Left colon (tissue), 2 donors: ENCODE measurements around the gene PDE2A. TPM values are rescaled to one million over a fixed set of nuclear protein-coding genes. Genes with fewer than 3 reads are reported as not detected.

Source experiments
- ATAC-seq: fragments of 200-7000 bp; cut with Tn5 transposase; one replicate; pipeline ENCODE4 v1.9.1; 2020; ENCODE audit warnings: mild to moderate bottlenecking, moderate library complexity
- DNase-seq, 2 donors: peaks; one replicate each; pipeline ENCODE4 v3.0.0-alpha.2; 2020
- intact Hi-C, 2 donors: fragments of 100-400 bp; cut with DNase I in 1 of 2; cut with micrococcal nuclease in 1 of 2; formaldehyde crosslinking; loops; one replicate each; pipeline versions ENCODE4 v1.11.2 to v1.14.0; 2022; cut with DNase I, micrococcal nuclease
- total RNA-seq, 2 donors: library from RNA; stranded (reverse); fragmentation: NEBNext Ultra II Directional; extraction: Animal tissue kit (Norgen Biotek cat#: 25700); gene quantifications; one replicate each; pipeline ENCODE4 v1.2.1, GENCODE V29; 2021
- donor health status: DM: no; HTN: no; CAD: no.
- donor health status: DM: yes; HTN: yes; CAD: no.

Gene PDE2A
- total RNA-seq, 2 donors from 2014 or later, result 6.6 to 10.4 TPM

GRCh38 chr11:72671152-72672099, 2.8 kb downstream of the PDE2A start:
- DNase-seq (no peak), ATAC-seq (no peak)
- intact Hi-C loops, result no loop called here

GRCh38 chr11:72670041-72670440, 4.2 kb downstream of the PDE2A start:
- DNase-seq, result no peak
- no peak for ATAC-seq
- intact Hi-C loops, result no loop called here

GRCh38 chr11:72669527-72669926, 4.7 kb downstream of the PDE2A start:
- ATAC-seq (no peak), DNase-seq (no peak)
- intact Hi-C loops, result no loop called here

GRCh38 chr11:72668629-72669347, 5.4 kb downstream of the PDE2A start:
- intact Hi-C loops, result no loop called here
- ATAC-seq (no peak), DNase-seq (no peak)

GRCh38 chr11:72665911-72666472, 8.2 kb downstream of the PDE2A start:
- intact Hi-C loops, result no loop called here
- ATAC-seq (no peak), DNase-seq (no peak)

- intact Hi-C loops, result no loop called here
- ATAC-seq (no peak), DNase-seq (no peak)
Observed at GRCh38 chr11:72662036-72662435, 12.2 kb downstream of the PDE2A start.

- DNase-seq, result no peak
- no peak for ATAC-seq
- intact Hi-C loops, result no loop called here
Observed at GRCh38 chr11:72661486-72661885, 12.7 kb downstream of the PDE2A start.

- intact Hi-C loops, result no loop called here
- ATAC-seq (no peak), DNase-seq (no peak)
Observed at GRCh38 chr11:72658989-72659640, 15.1 kb downstream of the PDE2A start.

GRCh38 chr11:72657411-72658100, 16.7 kb downstream of the PDE2A start:
- DNase-seq, result no peak
- intact Hi-C loops, result no loop called here

GRCh38 chr11:72655896-72656464, 18.2 kb downstream of the PDE2A start:
- intact Hi-C loops, result no loop called here
- ATAC-seq (no peak), DNase-seq (no peak)

More at GRCh38 chr11:72657411-72658100, 16.7 kb downstream of the PDE2A start:
- ATAC-seq, result no peak

- intact Hi-C loops, result no loop called here
- ATAC-seq (no peak), DNase-seq (no peak)
Observed at GRCh38 chr11:72655014-72655413, 19.2 kb downstream of the PDE2A start.

GRCh38 chr11:72653649-72654048, 20.6 kb downstream of the PDE2A start:
- ATAC-seq (no peak), DNase-seq (no peak)
- intact Hi-C loops, result no loop called here

- no peak for DNase-seq
- ATAC-seq, result peak; percentile 31
- intact Hi-C loops, result no loop called here
Observed at GRCh38 chr11:72652873-72653630, 21.2 kb downstream of the PDE2A start.

GRCh38 chr11:72652133-72652532, 22.1 kb downstream of the PDE2A start:
- no peak for DNase-seq
- intact Hi-C loops, result no loop called here
- no peak for ATAC-seq

- DNase-seq, result no peak
- intact Hi-C loops, result no loop called here
- ATAC-seq, result no peak
Observed at GRCh38 chr11:72649215-72649976, 24.8 kb downstream of the PDE2A start.

- ATAC-seq, result no peak
- intact Hi-C loops, result no loop called here
- DNase-seq, result no peak
Observed at GRCh38 chr11:72648384-72649136, 25.7 kb downstream of the PDE2A start.
